ENCODE data around the gene ERC2. TPM values are rescaled to one million over a fixed set of nuclear protein-coding genes. Genes with fewer than 3 reads are reported as not detected.
"Not testable (repeated sequence)": the region's sequence is repeated elsewhere in the genome, so short reads cannot be mapped to it uniquely, and the experiment has no call there.

The ERC2 gene
- total RNA-seq, 2 experiments from 2014 or later, result not detected

DNA sequence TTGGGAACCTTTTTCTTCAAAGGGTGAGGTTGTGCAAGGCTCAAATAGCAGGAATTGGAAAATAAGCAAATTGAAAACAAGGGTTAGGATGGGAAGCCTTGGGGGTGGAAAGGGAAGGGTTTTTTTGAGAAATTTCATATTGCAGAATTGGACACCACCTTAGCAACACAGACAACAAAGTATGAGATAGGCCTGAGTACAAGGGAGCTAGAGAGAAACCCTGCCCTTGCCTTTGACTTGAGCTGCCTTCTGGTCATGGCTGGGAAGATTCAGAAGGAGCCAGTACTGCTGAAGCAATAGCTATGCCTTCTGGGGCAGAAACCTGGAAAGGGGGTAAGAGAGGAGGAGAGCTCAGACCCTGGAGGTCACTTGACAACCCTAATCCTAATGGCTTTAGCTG is 445.6 kb downstream of the ERC2 start:
- Histone ChIP-seq H3K4me3 (ENCODE audit: low read depth, low read length, poor library complexity, severe bottlenecking) (no peak overlapping the region), H2AFZ (ENCODE audit: low read length) (no peak overlapping the region), H3K27ac (ENCODE audit: low read depth, low read length, poor library complexity, severe bottlenecking) (no peak overlapping the region), H3K36me3 (ENCODE audit: insufficient read depth, low read length) (no peaks in the 10 kb centered on the region), H3K4me1 (ENCODE audit: insufficient read depth, low read length, poor library complexity, severe bottlenecking) (no peaks in the 10 kb centered on the region), H3K79me2 (ENCODE audit: insufficient read depth, low read depth, low read length) (no peaks in the 10 kb centered on the region), H3K4me2 (ENCODE audit: low read length) (no peak overlapping the region), H3K9me3 (ENCODE audit: low read length) (no peaks in the 10 kb centered on the region), H4K20me1 (ENCODE audit: insufficient read depth, low read length) (no peaks in the 10 kb centered on the region), H3K9me2 (ENCODE audit: insufficient read depth, low read length) (no peaks in the 10 kb centered on the region)
- BruUV-seq (replicated peaks), result no TSS peak
- TF ChIP-seq CTCF (conservative IDR thresholded peaks at IDR 0.05; ENCODE audit: low read length) (no peak), EZH2phosphoT487 (IDR thresholded peaks at IDR 0.05; ENCODE audit: borderline replicate concordance, low read depth, low read length) (no peak)
- intact Hi-C loops (cut with micrococcal nuclease; ENCODE audit: unreplicated experiment), result no loop called here
- ChIA-PET POLR2A (no interaction called here), CTCF (ENCODE audit: unreplicated experiment) (interaction anchor here (0.9 kb wide), 1 partner anchor 8 kb away, joined by 3 read pairs; no protein-coding TSS in a partner anchor)
- DNase-seq (ENCODE audit: low spot score), result no peak

- H3K9me2 ChIP-seq (ENCODE audit: insufficient read depth, low read length), result no peaks in the 10 kb centered on the region
- H3K4me3 ChIP-seq (ENCODE audit: low read depth, low read length, poor library complexity, severe bottlenecking), result no peak overlapping the region
- no peak for TF ChIP-seq CTCF (conservative IDR thresholded peaks at IDR 0.05; ENCODE audit: low read length)
- no peak for TF ChIP-seq EZH2phosphoT487 (IDR thresholded peaks at IDR 0.05; ENCODE audit: borderline replicate concordance, low read depth, low read length)
- H3K36me3 ChIP-seq (ENCODE audit: insufficient read depth, low read length), result no peaks in the 10 kb centered on the region
- H3K9me3 ChIP-seq (ENCODE audit: low read length), result no peaks in the 10 kb centered on the region
- intact Hi-C loops (cut with micrococcal nuclease; ENCODE audit: unreplicated experiment), result no loop called here
- H3K4me2 ChIP-seq (ENCODE audit: low read length), result no peak overlapping the region
- ChIA-PET POLR2A (no interaction called here), CTCF (ENCODE audit: unreplicated experiment) (no interaction called here)
- DNase-seq (ENCODE audit: low spot score), result no peak
- H3K79me2 ChIP-seq (ENCODE audit: insufficient read depth, low read depth, low read length), result no peaks in the 10 kb centered on the region
- BruUV-seq (replicated peaks), result no TSS peak
- no peaks in the 10 kb centered on the region for H4K20me1 ChIP-seq (ENCODE audit: insufficient read depth, low read length)
- no peaks in the 10 kb centered on the region for H3K4me1 ChIP-seq (ENCODE audit: insufficient read depth, low read length, poor library complexity, severe bottlenecking)
- no peak overlapping the region for H2AFZ ChIP-seq (ENCODE audit: low read length)
- no peak overlapping the region for H3K27ac ChIP-seq (ENCODE audit: low read depth, low read length, poor library complexity, severe bottlenecking)
Observed at GRCh38 chr3:56019490-56020146, 448.6 kb downstream of the ERC2 start.

- intact Hi-C loops (cut with micrococcal nuclease; ENCODE audit: unreplicated experiment); DNase-seq (ENCODE audit: low spot score); POLR2A ChIA-PET; H3K36me3 ChIP-seq (ENCODE audit: insufficient read depth, low read length); CTCF ChIA-PET (ENCODE audit: unreplicated experiment); BruUV-seq (replicated peaks); H3K9me2 ChIP-seq (ENCODE audit: insufficient read depth, low read length); H3K4me1 ChIP-seq (ENCODE audit: insufficient read depth, low read length, poor library complexity, severe bottlenecking); H3K79me2 ChIP-seq (ENCODE audit: insufficient read depth, low read depth, low read length); H3K4me2 ChIP-seq (ENCODE audit: low read length); H2AFZ ChIP-seq (ENCODE audit: low read length); H3K4me3 ChIP-seq (ENCODE audit: low read depth, low read length, poor library complexity, severe bottlenecking); H3K27ac ChIP-seq (ENCODE audit: low read depth, low read length, poor library complexity, severe bottlenecking); H4K20me1 ChIP-seq (ENCODE audit: insufficient read depth, low read length); H3K9me3 ChIP-seq (ENCODE audit: low read length): not testable (repeated sequence)
Observed at GRCh38 chr3:56015374-56015773, 452.9 kb downstream of the ERC2 start.

Measured in OCI-LY7 (cell line).